ENCODE data around the gene SPC25.

SPC25 gene

GRCh38 chr2:168830958-168831357 is 59.3 kb downstream of the SPC25 start:
- in situ Hi-C loops (cut with HindIII; ENCODE audit: low sequenced_read_pairs), result no loop called here
- TF ChIP-seq, protein P1, sequence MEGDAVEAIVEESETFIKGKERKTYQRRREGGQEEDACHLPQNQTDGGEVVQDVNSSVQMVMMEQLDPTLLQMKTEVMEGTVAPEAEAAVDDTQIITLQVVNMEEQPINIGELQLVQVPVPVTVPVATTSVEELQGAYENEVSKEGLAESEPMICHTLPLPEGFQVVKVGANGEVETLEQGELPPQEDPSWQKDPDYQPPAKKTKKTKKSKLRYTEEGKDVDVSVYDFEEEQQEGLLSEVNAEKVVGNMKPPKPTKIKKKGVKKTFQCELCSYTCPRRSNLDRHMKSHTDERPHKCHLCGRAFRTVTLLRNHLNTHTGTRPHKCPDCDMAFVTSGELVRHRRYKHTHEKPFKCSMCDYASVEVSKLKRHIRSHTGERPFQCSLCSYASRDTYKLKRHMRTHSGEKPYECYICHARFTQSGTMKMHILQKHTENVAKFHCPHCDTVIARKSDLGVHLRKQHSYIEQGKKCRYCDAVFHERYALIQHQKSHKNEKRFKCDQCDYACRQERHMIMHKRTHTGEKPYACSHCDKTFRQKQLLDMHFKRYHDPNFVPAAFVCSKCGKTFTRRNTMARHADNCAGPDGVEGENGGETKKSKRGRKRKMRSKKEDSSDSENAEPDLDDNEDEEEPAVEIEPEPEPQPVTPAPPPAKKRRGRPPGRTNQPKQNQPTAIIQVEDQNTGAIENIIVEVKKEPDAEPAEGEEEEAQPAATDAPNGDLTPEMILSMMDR (IDR thresholded peaks at IDR 0.05; ENCODE audit: low read depth, low read length), result no peak
- H3K4me3 ChIP-seq (ENCODE audit: low read depth, low read length), result no peak overlapping the region
- no peak for DNase-seq (ENCODE audit: low read depth, low spot score)

DNA sequence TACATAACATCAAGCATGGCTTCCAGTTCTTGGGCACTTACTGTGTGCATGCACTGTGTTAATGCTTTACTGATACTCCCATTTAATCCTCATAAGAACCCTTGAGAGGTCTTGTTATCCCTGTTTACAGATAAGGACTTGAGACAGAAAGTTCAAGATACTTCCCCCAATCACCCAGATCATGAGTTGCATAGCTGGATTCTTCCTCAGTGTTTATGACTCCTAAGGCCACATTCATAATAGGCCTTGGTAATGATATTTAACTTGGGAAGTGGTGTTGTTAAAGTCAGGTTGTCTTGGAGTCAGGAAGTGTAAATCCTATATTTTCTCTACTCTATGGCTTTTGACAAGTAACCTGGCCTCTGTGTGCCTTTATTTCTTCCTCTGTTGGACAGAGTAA is 65.1 kb downstream of the SPC25 start:
- no peak overlapping the region for H3K4me3 ChIP-seq (ENCODE audit: low read depth, low read length)
- TF ChIP-seq, protein P1 (IDR thresholded peaks at IDR 0.05; ENCODE audit: low read depth, low read length), result no peak
- in situ Hi-C loops (cut with HindIII; ENCODE audit: low sequenced_read_pairs), result no loop called here
- DNase-seq (ENCODE audit: low read depth, low spot score), result no peak

GRCh38 chr2:168821992-168822391 is 68.2 kb downstream of the SPC25 start:
- TF ChIP-seq, protein P1 (IDR thresholded peaks at IDR 0.05; ENCODE audit: low read depth, low read length), result no peak
- H3K4me3 ChIP-seq (ENCODE audit: low read depth, low read length), result no peak overlapping the region
- DNase-seq (ENCODE audit: low read depth, low spot score), result no peak
- in situ Hi-C loops (cut with HindIII; ENCODE audit: low sequenced_read_pairs), result no loop called here

DNA sequence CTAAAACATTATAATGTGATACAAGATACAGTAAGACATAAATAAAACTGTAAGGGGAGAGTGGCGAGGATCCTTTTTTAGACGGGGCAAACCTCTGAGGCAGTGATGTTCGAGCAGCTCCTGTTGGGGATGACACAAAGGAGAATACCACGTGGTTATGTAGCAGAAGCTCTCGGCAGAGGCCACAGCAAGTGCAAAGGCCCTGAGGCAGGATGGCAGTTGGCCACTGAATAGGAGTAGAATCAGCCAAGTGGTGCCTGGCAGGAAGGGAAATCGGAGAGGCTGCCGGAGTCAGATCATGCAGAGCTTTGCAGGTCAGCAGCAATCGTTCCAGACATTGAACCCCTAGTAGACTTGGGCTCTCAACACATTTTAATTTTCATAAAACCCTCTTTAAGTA is 68.7 kb downstream of the SPC25 start:
- in situ Hi-C loops (cut with HindIII; ENCODE audit: low sequenced_read_pairs), result no loop called here
- TF ChIP-seq, protein P1 (IDR thresholded peaks at IDR 0.05; ENCODE audit: low read depth, low read length), result no peak

More for the DNA sequence above, 68.7 kb downstream of the SPC25 start:
- no peak for DNase-seq (ENCODE audit: low read depth, low spot score)
- no peak overlapping the region for H3K4me3 ChIP-seq (ENCODE audit: low read depth, low read length)

Data from astrocyte of the spinal cord (primary cell).